HL-60/S4 (cell line): ENCODE results near the gene DNAJC4.

Experiments
- in situ Hi-C: fragments of 300-500 bp; cut with MboI; formaldehyde crosslinking; loops from 2 replicates; pipeline ENCODE4 v1.14.3; 2022; ENCODE audit warnings: low sequenced_read_pairs

The DNAJC4 gene

GRCh38 chr11:64227405-64227956 lies 2.9 kb upstream of the DNAJC4 start:
- in situ Hi-C loops: no loop called here

GRCh38 chr11:64229090-64229743 lies 1.1 kb upstream of the DNAJC4 start:
- in situ Hi-C loops: no loop called here

- in situ Hi-C loops: no loop called here
Observed at GRCh38 chr11:64229744-64230170, 591 bp upstream of the DNAJC4 start.

GRCh38 chr11:64230985-64231365 lies 627 bp downstream of the DNAJC4 start:
- in situ Hi-C loops: no loop called here

- in situ Hi-C loops: no loop called here
Observed at GRCh38 chr11:64231546-64231945, 1.2 kb downstream of the DNAJC4 start.

- in situ Hi-C loops: no loop called here
Observed at GRCh38 chr11:64232182-64232966, 2.0 kb downstream of the DNAJC4 start.

GRCh38 chr11:64232967-64233315 lies 2.6 kb downstream of the DNAJC4 start:
- in situ Hi-C loops: no loop called here

- in situ Hi-C loops: no loop called here
Observed at GRCh38 chr11:64233913-64234586, 3.7 kb downstream of the DNAJC4 start, which contains the start of gene VEGFB. Gene VEGFB, plus strand, starts transcription at chr11:64234584. Its CDS starts 250 bp downstream, at chr11:64234834.

- in situ Hi-C loops: no loop called here
Observed at GRCh38 chr11:64234647-64235379, 4.5 kb downstream of the DNAJC4 start.

- in situ Hi-C loops: no loop called here
Observed at GRCh38 chr11:64235437-64236161, 5.3 kb downstream of the DNAJC4 start.

- in situ Hi-C loops: no loop called here
Observed at GRCh38 chr11:64237484-64237951, 7.2 kb downstream of the DNAJC4 start.

- in situ Hi-C loops: no loop called here
Observed at GRCh38 chr11:64238076-64238475, 7.7 kb downstream of the DNAJC4 start.

GRCh38 chr11:64238999-64239398 lies 8.7 kb downstream of the DNAJC4 start:
- in situ Hi-C loops: no loop called here

GRCh38 chr11:64239662-64240434 lies 9.5 kb downstream of the DNAJC4 start:
- in situ Hi-C loops: no loop called here

GRCh38 chr11:64240435-64241240 lies 10.3 kb downstream of the DNAJC4 start, which contains the start of gene FKBP2:
Gene FKBP2, plus strand, starts transcription at chr11:64241095. Its CDS starts 1,293 bp downstream, at chr11:64242388.
- in situ Hi-C loops: no loop called here

GRCh38 chr11:64241241-64241490 lies 10.8 kb downstream of the DNAJC4 start:
- in situ Hi-C loops: no loop called here

- in situ Hi-C loops: no loop called here
Observed at GRCh38 chr11:64241491-64242374, 11.4 kb downstream of the DNAJC4 start.
